Uterus (tissue), 2 donors: ENCODE measurements around the gene DNASE1L1.
A peak's percentile ranks its signal among the peaks of the same experiment; 100 is the strongest.

Source experiments
- POLR2A ChIP-seq, 2 donors: fragments of 450-650 bp; IDR thresholded peaks; one replicate each; pipeline ENCODE4 v1.6.1; 2016; ENCODE audit warnings: antibody characterized with exemption in 2 of 2, mild to moderate bottlenecking in 1 of 2, moderate library complexity in 1 of 2
- TF ChIP-seq, protein P1 (sequence below), 4 experiments: fragments of 200-600 bp in 2 of 4; fragments of 450-650 bp in 2 of 4; sonication (generic) in 2 of 4; IDR thresholded peaks; one replicate each; pipeline ENCODE4 v1.5.1; 2016 to 2019; ENCODE audit warnings: antibody characterized with exemption in 4 of 4, mild to moderate bottlenecking in 2 of 4, moderate library complexity in 1 of 4

DNA sequence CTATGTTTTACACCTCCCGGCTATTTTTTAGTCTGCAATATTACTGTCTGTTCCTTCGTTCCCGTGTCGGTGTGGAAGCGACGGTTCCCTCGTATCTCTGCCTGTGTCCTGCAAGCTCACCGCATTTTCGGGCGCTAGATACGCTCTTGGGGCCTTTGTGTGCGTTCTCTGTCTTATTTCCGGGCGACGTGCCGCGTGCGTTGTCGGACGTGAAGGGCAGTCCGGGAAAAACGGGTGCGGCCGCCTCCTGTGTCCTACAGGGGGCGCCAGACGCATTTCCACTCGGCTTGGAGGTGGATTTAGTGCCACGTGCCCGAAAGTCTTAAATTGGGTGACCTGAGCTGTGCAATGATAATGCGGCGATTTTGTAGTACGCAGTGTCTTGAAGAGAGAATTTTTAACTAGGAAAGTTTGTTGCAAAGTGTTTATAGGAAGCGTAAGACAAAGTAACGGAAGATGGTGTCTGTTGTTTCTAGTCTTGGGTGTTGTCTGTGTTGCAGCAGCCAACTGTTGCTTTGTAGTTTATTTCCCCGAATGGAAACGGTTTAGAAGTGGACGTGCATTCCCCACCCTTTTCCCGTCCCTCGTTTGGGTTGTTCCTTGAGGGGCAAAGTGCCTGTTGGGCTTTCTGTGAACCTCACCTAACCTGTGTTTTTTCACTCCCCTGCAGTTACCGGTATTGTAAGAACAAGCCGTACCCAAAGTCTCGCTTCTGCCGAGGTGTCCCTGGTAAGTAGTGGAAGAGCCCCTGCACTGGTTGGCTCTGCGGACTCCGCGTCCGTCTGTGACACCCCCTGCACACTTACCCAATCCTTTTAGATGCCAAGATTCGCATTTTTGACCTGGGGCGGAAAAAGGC lies 10.2 kb downstream of the DNASE1L1 start:
- no peak for TF ChIP-seq POLR2A (IDR thresholded peaks at IDR 0.05)
- TF ChIP-seq, protein P1, sequence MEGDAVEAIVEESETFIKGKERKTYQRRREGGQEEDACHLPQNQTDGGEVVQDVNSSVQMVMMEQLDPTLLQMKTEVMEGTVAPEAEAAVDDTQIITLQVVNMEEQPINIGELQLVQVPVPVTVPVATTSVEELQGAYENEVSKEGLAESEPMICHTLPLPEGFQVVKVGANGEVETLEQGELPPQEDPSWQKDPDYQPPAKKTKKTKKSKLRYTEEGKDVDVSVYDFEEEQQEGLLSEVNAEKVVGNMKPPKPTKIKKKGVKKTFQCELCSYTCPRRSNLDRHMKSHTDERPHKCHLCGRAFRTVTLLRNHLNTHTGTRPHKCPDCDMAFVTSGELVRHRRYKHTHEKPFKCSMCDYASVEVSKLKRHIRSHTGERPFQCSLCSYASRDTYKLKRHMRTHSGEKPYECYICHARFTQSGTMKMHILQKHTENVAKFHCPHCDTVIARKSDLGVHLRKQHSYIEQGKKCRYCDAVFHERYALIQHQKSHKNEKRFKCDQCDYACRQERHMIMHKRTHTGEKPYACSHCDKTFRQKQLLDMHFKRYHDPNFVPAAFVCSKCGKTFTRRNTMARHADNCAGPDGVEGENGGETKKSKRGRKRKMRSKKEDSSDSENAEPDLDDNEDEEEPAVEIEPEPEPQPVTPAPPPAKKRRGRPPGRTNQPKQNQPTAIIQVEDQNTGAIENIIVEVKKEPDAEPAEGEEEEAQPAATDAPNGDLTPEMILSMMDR (IDR thresholded peaks at IDR 0.05) = peak; percentile 66 to 82 (median 70)
